Measurements from ENCODE around the gene CPSF4L.

CPSF4L gene

GRCh38 chr17:73231395-73231794, 30.3 kb downstream of the CPSF4L start:
- H3K27ac ChIP-seq (ENCODE audit: low read depth, low read length, severe bottlenecking), result peak overlapping the region; percentile 67
- H3K4me3 ChIP-seq (ENCODE audit: extremely low read depth, insufficient read depth, low read length, poor library complexity, severe bottlenecking), result peak overlapping the region; percentile 98
- H3K4me1 ChIP-seq (ENCODE audit: control insufficient read depth, insufficient read depth, low read length, poor library complexity, severe bottlenecking), result peaks cover 27% of the 10 kb centered on the region
- WGBS, 2 experiments (ENCODE audit: insufficient coverage in 2 of 2), result 0 to 1% methylated on average over 18 to 19 of the region's 20 CpGs
- peaks cover 33% of the 10 kb centered on the region for H3K36me3 ChIP-seq (ENCODE audit: control insufficient read depth, insufficient read depth, low read length)
- H3K9me3 ChIP-seq (ENCODE audit: control insufficient read depth, low read length), result no peaks in the 10 kb centered on the region

- Histone ChIP-seq H3K36me3 (ENCODE audit: control insufficient read depth, insufficient read depth, low read length) (peaks cover 20% of the 10 kb centered on the region), H3K4me3 (ENCODE audit: extremely low read depth, insufficient read depth, low read length, poor library complexity, severe bottlenecking) (no peak overlapping the region), H3K9me3 (ENCODE audit: control insufficient read depth, low read length) (no peaks in the 10 kb centered on the region), H3K27ac (ENCODE audit: low read depth, low read length, severe bottlenecking) (no peak overlapping the region), H3K4me1 (ENCODE audit: control insufficient read depth, insufficient read depth, low read length, poor library complexity, severe bottlenecking) (peaks cover 28% of the 10 kb centered on the region)
- WGBS, 2 experiments (ENCODE audit: insufficient coverage in 2 of 2), result 86 to 100% methylated on average over 1 to 5 of the region's 6 CpGs
Observed at GRCh38 chr17:73230088-73230487, 31.6 kb downstream of the CPSF4L start.

- whole genome bisulfite sequencing, 2 experiments (ENCODE audit: insufficient coverage in 2 of 2), result 60% methylated on average over 1 of the region's 2 CpGs; no CpG with 5 or more reads in 1 of the 2 experiments
- Histone ChIP-seq H3K4me1 (ENCODE audit: control insufficient read depth, insufficient read depth, low read length, poor library complexity, severe bottlenecking) (peaks cover 28% of the 10 kb centered on the region), H3K36me3 (ENCODE audit: control insufficient read depth, insufficient read depth, low read length) (peaks cover 11% of the 10 kb centered on the region), H3K9me3 (ENCODE audit: control insufficient read depth, low read length) (no peaks in the 10 kb centered on the region), H3K27ac (ENCODE audit: low read depth, low read length, severe bottlenecking) (peak overlapping the region; percentile 62), H3K4me3 (ENCODE audit: extremely low read depth, insufficient read depth, low read length, poor library complexity, severe bottlenecking) (no peak overlapping the region)
Observed at GRCh38 chr17:73228748-73229236, 32.9 kb downstream of the CPSF4L start.

GRCh38 chr17:73227944-73228343, 33.7 kb downstream of the CPSF4L start:
- Histone ChIP-seq H3K4me3 (ENCODE audit: extremely low read depth, insufficient read depth, low read length, poor library complexity, severe bottlenecking) (no peak overlapping the region), H3K4me1 (ENCODE audit: control insufficient read depth, insufficient read depth, low read length, poor library complexity, severe bottlenecking) (peaks cover 28% of the 10 kb centered on the region), H3K27ac (ENCODE audit: low read depth, low read length, severe bottlenecking) (peak overlapping the region; percentile 24), H3K9me3 (ENCODE audit: control insufficient read depth, low read length) (no peaks in the 10 kb centered on the region), H3K36me3 (ENCODE audit: control insufficient read depth, insufficient read depth, low read length) (peaks cover 13% of the 10 kb centered on the region)
- 73 to 85% methylated on average over 2 to 4 of the region's 6 CpGs for WGBS, 2 experiments (ENCODE audit: insufficient coverage in 2 of 2)

- H3K4me1 ChIP-seq (ENCODE audit: control insufficient read depth, insufficient read depth, low read length, poor library complexity, severe bottlenecking), result peaks cover 28% of the 10 kb centered on the region
- no peak overlapping the region for H3K27ac ChIP-seq (ENCODE audit: low read depth, low read length, severe bottlenecking)
- H3K9me3 ChIP-seq (ENCODE audit: control insufficient read depth, low read length), result no peaks in the 10 kb centered on the region
- WGBS, 2 experiments (ENCODE audit: insufficient coverage in 2 of 2), result 92 to 100% methylated on average over 1 to 2 of the region's 3 CpGs
- peaks cover 13% of the 10 kb centered on the region for H3K36me3 ChIP-seq (ENCODE audit: control insufficient read depth, insufficient read depth, low read length)
- H3K4me3 ChIP-seq (ENCODE audit: extremely low read depth, insufficient read depth, low read length, poor library complexity, severe bottlenecking), result no peak overlapping the region
Observed at GRCh38 chr17:73227379-73227778, 34.3 kb downstream of the CPSF4L start.

- peaks cover 13% of the 10 kb centered on the region for H3K36me3 ChIP-seq (ENCODE audit: control insufficient read depth, insufficient read depth, low read length)
- peaks cover 28% of the 10 kb centered on the region for H3K4me1 ChIP-seq (ENCODE audit: control insufficient read depth, insufficient read depth, low read length, poor library complexity, severe bottlenecking)
- peak overlapping the region; percentile 5 for H3K27ac ChIP-seq (ENCODE audit: low read depth, low read length, severe bottlenecking)
- H3K4me3 ChIP-seq (ENCODE audit: extremely low read depth, insufficient read depth, low read length, poor library complexity, severe bottlenecking), result no peak overlapping the region
- WGBS, 2 experiments (ENCODE audit: insufficient coverage in 2 of 2), result 88% methylated on average over 1 of the region's 3 CpGs; no CpG with 5 or more reads in 1 of the 2 experiments
- no peaks in the 10 kb centered on the region for H3K9me3 ChIP-seq (ENCODE audit: control insufficient read depth, low read length)
Observed at GRCh38 chr17:73226556-73227172, 35.0 kb downstream of the CPSF4L start.

- H3K4me1 ChIP-seq (ENCODE audit: control insufficient read depth, insufficient read depth, low read length, poor library complexity, severe bottlenecking), result peaks cover 28% of the 10 kb centered on the region
- 97 to 100% methylated on average over 4 of the region's 5 CpGs for WGBS, 2 experiments (ENCODE audit: insufficient coverage in 2 of 2)
- H3K9me3 ChIP-seq (ENCODE audit: control insufficient read depth, low read length), result no peaks in the 10 kb centered on the region
- H3K36me3 ChIP-seq (ENCODE audit: control insufficient read depth, insufficient read depth, low read length), result peaks cover 15% of the 10 kb centered on the region
- H3K27ac ChIP-seq (ENCODE audit: low read depth, low read length, severe bottlenecking), result no peak overlapping the region
- no peak overlapping the region for H3K4me3 ChIP-seq (ENCODE audit: extremely low read depth, insufficient read depth, low read length, poor library complexity, severe bottlenecking)
Observed at GRCh38 chr17:73224663-73225305, 36.9 kb downstream of the CPSF4L start.

- H3K9me3 ChIP-seq (ENCODE audit: control insufficient read depth, low read length), result no peaks in the 10 kb centered on the region
- no peak overlapping the region for H3K27ac ChIP-seq (ENCODE audit: low read depth, low read length, severe bottlenecking)
- H3K36me3 ChIP-seq (ENCODE audit: control insufficient read depth, insufficient read depth, low read length), result peaks cover 16% of the 10 kb centered on the region
- peaks cover 28% of the 10 kb centered on the region for H3K4me1 ChIP-seq (ENCODE audit: control insufficient read depth, insufficient read depth, low read length, poor library complexity, severe bottlenecking)
- H3K4me3 ChIP-seq (ENCODE audit: extremely low read depth, insufficient read depth, low read length, poor library complexity, severe bottlenecking), result no peak overlapping the region
- no CpG with 5 or more reads among the region's 2 CpGs for WGBS, 2 experiments (ENCODE audit: insufficient coverage in 2 of 2)
Observed at GRCh38 chr17:73224237-73224636, 37.4 kb downstream of the CPSF4L start.

- no CpG with 5 or more reads among the region's 2 CpGs for WGBS, 2 experiments (ENCODE audit: insufficient coverage in 2 of 2)
- peaks cover 24% of the 10 kb centered on the region for H3K4me1 ChIP-seq (ENCODE audit: control insufficient read depth, insufficient read depth, low read length, poor library complexity, severe bottlenecking)
Observed at GRCh38 chr17:73223626-73224230, 38.0 kb downstream of the CPSF4L start.

GRCh38 chr17:73215447-73215846, 46.2 kb downstream of the CPSF4L start:
- Histone ChIP-seq H3K27ac (ENCODE audit: low read depth, low read length, severe bottlenecking) (no peak overlapping the region), H3K4me3 (ENCODE audit: extremely low read depth, insufficient read depth, low read length, poor library complexity, severe bottlenecking) (no peak overlapping the region), H3K36me3 (ENCODE audit: control insufficient read depth, insufficient read depth, low read length) (peaks cover 39% of the 10 kb centered on the region), H3K9me3 (ENCODE audit: control insufficient read depth, low read length) (no peaks in the 10 kb centered on the region), H3K4me1 (ENCODE audit: control insufficient read depth, insufficient read depth, low read length, poor library complexity, severe bottlenecking) (no peaks in the 10 kb centered on the region)
- WGBS, 2 experiments (ENCODE audit: insufficient coverage in 2 of 2), result 88 to 94% methylated on average over 1 to 2 of the region's 2 CpGs

More at GRCh38 chr17:73223626-73224230, 38.0 kb downstream of the CPSF4L start:
- Histone ChIP-seq H3K36me3 (ENCODE audit: control insufficient read depth, insufficient read depth, low read length) (peaks cover 19% of the 10 kb centered on the region), H3K27ac (ENCODE audit: low read depth, low read length, severe bottlenecking) (no peak overlapping the region), H3K9me3 (ENCODE audit: control insufficient read depth, low read length) (no peaks in the 10 kb centered on the region), H3K4me3 (ENCODE audit: extremely low read depth, insufficient read depth, low read length, poor library complexity, severe bottlenecking) (no peak overlapping the region)

Measured in mesodermal cell (in vitro differentiated cells).